Suprapubic skin (tissue), 4 donors: ENCODE results near the gene DHPS. TPM values are rescaled to one million over a fixed set of nuclear protein-coding genes. Genes with fewer than 3 reads are reported as not detected.

ENCODE experiments used
- DNase-seq, 2 donors: peaks; one replicate each; pipeline ENCODE4 v3.0.0-alpha.2; 2019; ENCODE audit warnings: low spot score in 2 of 2
- H3K27ac ChIP-seq: fragments of 200-600 bp; sonication (generic); one replicate; pipeline ENCODE4 v1.5.1; 2019
- H3K27me3 ChIP-seq: fragments of 200-600 bp; sonication (generic); one replicate; pipeline ENCODE4 v1.5.1; 2019
- H3K36me3 ChIP-seq: fragments of 200-600 bp; sonication (generic); one replicate; pipeline ENCODE4 v1.5.1; 2019
- H3K4me1 ChIP-seq: fragments of 200-600 bp; sonication (generic); one replicate; pipeline ENCODE4 v1.5.1; 2019
- H3K4me3 ChIP-seq: fragments of 200-600 bp; sonication (generic); one replicate; pipeline ENCODE4 v1.5.1; 2019; ENCODE audit warnings: mild to moderate bottlenecking
- H3K9me3 ChIP-seq: fragments of 200-600 bp; sonication (generic); one replicate; pipeline ENCODE4 v1.5.1; 2019
- EP300 ChIP-seq: sonication (generic); formaldehyde crosslinking; IDR thresholded peaks from one replicate; pipeline ENCODE4 v1.6.1; 2017; ENCODE audit warnings: antibody characterized with exemption
- POLR2A ChIP-seq, 2 donors: fragments of 450-650 bp; IDR thresholded peaks; one replicate each; pipeline ENCODE4 v1.6.1; 2017; ENCODE audit warnings: antibody characterized with exemption in 2 of 2, mild to moderate bottlenecking in 2 of 2, moderate library complexity in 2 of 2
- POLR2AphosphoS5 ChIP-seq, 3 donors: sonication (generic); formaldehyde crosslinking; IDR thresholded peaks; one replicate each; pipeline ENCODE4 v1.6.1; 2017; ENCODE audit warnings: antibody characterized with exemption in 3 of 3
- WGBS: methylation state at CpG from one replicate; pipeline ENCODE4 v1.1.5; 2018; 5-methylcytosine and 5-hydroxymethylcytosine counted together
- total RNA-seq, 4 donors: library from RNA; depleted of rRNA; stranded (reverse); fragments of >200 nt; gene quantifications; one replicate each; pipeline ENCODE4 v1.1.0, GENCODE V29; 2016
- TF ChIP-seq, protein P1 (sequence below), 2 donors: fragments of 200-600 bp in 1 of 2; fragments of 450-650 bp in 1 of 2; sonication (generic) in 1 of 2; IDR thresholded peaks; one replicate each; pipeline ENCODE4 v1.5.1; 2016 to 2019; ENCODE audit warnings: antibody characterized with exemption in 2 of 2, mild to moderate bottlenecking in 1 of 2, moderate library complexity in 1 of 2

DHPS gene
- total RNA-seq, 4 donors from 2014 or later = 108 to 265 (median 136) TPM

DNA sequence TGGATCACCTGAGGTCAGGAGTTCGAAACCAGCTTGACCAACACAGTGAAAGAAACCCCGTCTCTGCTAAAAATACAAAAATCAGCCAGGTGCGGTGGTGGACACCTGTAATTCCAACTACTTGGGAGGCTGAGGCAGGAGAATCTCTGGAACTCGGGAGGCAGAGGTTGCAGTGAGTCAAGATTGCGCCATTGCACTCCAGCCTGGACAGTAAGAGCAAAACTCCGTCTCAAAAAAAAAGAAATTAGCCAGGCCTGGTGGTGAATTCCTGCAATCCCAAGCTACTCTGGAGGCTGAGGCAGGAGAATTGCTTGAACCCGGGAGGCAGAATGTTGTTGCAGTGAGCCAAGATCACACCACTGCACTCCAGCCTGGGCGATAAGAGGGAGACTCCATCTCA, 27.0 kb upstream of the DHPS start:
- no peak for DNase-seq
- Histone ChIP-seq H3K27me3 (no peaks in the 10 kb centered on the region), H3K9me3 (no peaks in the 10 kb centered on the region), H3K4me1 (no peaks in the 10 kb centered on the region), H3K4me3 (no peak overlapping the region), H3K27ac (no peak overlapping the region), H3K36me3 (peaks cover 95% of the 10 kb centered on the region)
- WGBS = 98% methylated on average over 8 of the region's 8 CpGs
- no peak for TF ChIP-seq EP300
- TF ChIP-seq POLR2A (IDR thresholded peaks at IDR 0.05) = no peak
- TF ChIP-seq POLR2AphosphoS5 (IDR thresholded peaks at IDR 0.05) = no peak
- TF ChIP-seq, protein P1, sequence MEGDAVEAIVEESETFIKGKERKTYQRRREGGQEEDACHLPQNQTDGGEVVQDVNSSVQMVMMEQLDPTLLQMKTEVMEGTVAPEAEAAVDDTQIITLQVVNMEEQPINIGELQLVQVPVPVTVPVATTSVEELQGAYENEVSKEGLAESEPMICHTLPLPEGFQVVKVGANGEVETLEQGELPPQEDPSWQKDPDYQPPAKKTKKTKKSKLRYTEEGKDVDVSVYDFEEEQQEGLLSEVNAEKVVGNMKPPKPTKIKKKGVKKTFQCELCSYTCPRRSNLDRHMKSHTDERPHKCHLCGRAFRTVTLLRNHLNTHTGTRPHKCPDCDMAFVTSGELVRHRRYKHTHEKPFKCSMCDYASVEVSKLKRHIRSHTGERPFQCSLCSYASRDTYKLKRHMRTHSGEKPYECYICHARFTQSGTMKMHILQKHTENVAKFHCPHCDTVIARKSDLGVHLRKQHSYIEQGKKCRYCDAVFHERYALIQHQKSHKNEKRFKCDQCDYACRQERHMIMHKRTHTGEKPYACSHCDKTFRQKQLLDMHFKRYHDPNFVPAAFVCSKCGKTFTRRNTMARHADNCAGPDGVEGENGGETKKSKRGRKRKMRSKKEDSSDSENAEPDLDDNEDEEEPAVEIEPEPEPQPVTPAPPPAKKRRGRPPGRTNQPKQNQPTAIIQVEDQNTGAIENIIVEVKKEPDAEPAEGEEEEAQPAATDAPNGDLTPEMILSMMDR (IDR thresholded peaks at IDR 0.05) = no peak

DNA sequence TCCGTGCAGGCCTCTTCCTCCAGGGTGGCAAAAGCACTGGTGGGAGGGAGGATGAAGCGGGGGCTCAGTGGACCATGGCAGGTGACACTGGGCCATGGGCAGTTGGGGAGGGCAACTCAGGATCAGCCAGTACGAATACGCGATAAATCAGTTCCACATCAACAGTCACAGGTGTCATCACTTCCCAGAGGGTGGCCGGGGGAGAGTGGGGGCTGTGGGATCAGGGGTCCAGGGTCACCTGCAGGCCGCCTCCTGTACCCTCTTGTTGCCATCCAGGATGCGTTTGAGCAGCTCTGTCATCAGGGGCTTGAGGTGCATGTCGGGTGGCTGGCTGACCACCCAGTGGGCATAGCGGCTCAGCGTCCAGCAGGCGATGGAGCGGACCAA, 24.6 kb upstream of the DHPS start:
- 96% methylated on average over 11 of the region's 13 CpGs for WGBS
- no peak for DNase-seq
- TF ChIP-seq POLR2A (IDR thresholded peaks at IDR 0.05) = no peak
- TF ChIP-seq, protein P1 (IDR thresholded peaks at IDR 0.05) = no peak
- no peak for TF ChIP-seq POLR2AphosphoS5 (IDR thresholded peaks at IDR 0.05)
- TF ChIP-seq EP300 = no peak
- Histone ChIP-seq H3K9me3 (no peaks in the 10 kb centered on the region), H3K36me3 (peaks cover 99% of the 10 kb centered on the region), H3K27me3 (no peaks in the 10 kb centered on the region), H3K4me1 (no peaks in the 10 kb centered on the region), H3K4me3 (no peak overlapping the region), H3K27ac (no peak overlapping the region)

DNA sequence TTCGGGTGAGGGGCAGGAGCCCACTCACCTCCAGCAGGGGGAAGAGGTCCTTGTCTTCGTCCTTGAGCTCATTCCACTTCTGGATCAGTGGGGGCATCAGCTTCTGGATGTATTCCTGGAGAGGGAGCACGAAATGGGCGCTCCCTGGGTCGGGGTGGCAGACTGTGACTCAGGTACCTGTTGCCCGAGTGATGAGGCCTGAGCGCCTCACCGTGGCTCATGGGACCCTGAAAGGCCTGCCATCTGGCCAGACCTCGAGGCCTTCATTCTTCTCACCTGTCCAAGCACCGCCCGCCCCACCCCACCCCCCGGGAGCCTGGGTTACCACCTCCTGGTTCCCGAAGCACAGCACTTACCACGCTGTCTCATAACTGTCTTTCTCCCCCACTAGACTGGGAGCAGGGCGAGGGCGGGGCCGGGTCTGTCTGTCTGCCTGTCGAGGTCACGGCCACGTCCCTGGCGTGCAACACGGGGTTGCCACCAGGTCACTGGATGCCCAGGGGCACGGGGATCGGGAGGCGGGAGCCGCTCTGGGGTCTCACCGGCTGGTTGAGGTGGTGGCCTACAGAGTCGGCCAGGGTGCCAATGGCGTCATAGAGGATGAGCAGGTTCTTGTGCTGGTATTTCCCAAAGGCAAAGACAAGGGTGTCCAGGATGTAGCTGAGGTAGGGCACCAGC, 24.1 kb upstream of the DHPS start:
- TF ChIP-seq POLR2A (IDR thresholded peaks at IDR 0.05) (no peak), EP300 (no peak), POLR2AphosphoS5 (IDR thresholded peaks at IDR 0.05) (no peak)
- TF ChIP-seq, protein P1 (IDR thresholded peaks at IDR 0.05) = no peak
- DNase-seq = no peak
- H3K9me3 ChIP-seq = no peaks in the 10 kb centered on the region
- H3K27ac ChIP-seq = no peak overlapping the region
- H3K27me3 ChIP-seq = no peaks in the 10 kb centered on the region
- H3K36me3 ChIP-seq = peaks cover 99% of the 10 kb centered on the region
- H3K4me1 ChIP-seq = no peaks in the 10 kb centered on the region
- WGBS = 92% methylated on average over 17 of the region's 29 CpGs
- H3K4me3 ChIP-seq = no peak overlapping the region

GRCh38 chr19:12705169-12705568, 23.5 kb upstream of the DHPS start:
- no peaks in the 10 kb centered on the region for H3K9me3 ChIP-seq
- WGBS = 97% methylated on average over 12 of the region's 13 CpGs
- TF ChIP-seq POLR2AphosphoS5 (IDR thresholded peaks at IDR 0.05) (no peak), EP300 (no peak)
- TF ChIP-seq, protein P1 (IDR thresholded peaks at IDR 0.05) = no peak

DNA sequence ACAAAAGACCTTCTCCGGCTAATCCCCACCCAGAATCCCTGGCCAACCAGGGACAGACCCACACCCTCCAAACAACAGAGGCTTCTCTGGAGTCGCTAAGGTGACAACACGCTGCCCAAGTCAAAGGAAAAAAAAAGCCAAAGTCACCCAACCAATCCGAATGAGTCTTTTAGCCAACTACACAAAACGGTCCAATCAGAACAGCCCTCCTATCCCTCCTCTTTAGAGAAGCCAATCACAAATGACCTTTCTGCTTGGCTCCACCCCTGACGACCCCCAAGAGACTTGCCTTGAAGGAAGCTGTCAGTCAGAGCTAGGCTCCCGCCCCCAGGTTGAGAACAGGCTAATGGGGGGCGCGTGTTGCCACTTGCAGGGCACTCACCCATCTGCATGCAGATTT, 21.4 kb upstream of the DHPS start:
- H3K27me3 ChIP-seq = no peaks in the 10 kb centered on the region
- H3K9me3 ChIP-seq = no peaks in the 10 kb centered on the region
- DNase-seq = no peak
- H3K36me3 ChIP-seq = peaks cover 89% of the 10 kb centered on the region
- 64% methylated on average over 9 of the region's 9 CpGs for WGBS
- H3K4me1 ChIP-seq = no peaks in the 10 kb centered on the region
- no peak overlapping the region for H3K4me3 ChIP-seq
- TF ChIP-seq, protein P1 (IDR thresholded peaks at IDR 0.05) = no peak
- no peak for TF ChIP-seq EP300
- TF ChIP-seq POLR2A (IDR thresholded peaks at IDR 0.05) = no peak
- no peak for TF ChIP-seq POLR2AphosphoS5 (IDR thresholded peaks at IDR 0.05)
- no peak overlapping the region for H3K27ac ChIP-seq

More at GRCh38 chr19:12705169-12705568, 23.5 kb upstream of the DHPS start:
- H3K27me3 ChIP-seq = no peaks in the 10 kb centered on the region
- H3K27ac ChIP-seq = no peak overlapping the region
- no peak overlapping the region for H3K4me3 ChIP-seq
- no peak for DNase-seq
- H3K36me3 ChIP-seq = peaks cover 99% of the 10 kb centered on the region
- no peaks in the 10 kb centered on the region for H3K4me1 ChIP-seq
